HG02623 (cell line): ENCODE data around the gene BIVM.

Experiments
- ATAC-seq: cut with Tn5 transposase; IDR thresholded peaks from one replicate; pipeline ENCODE4 v1.9.1; 2021; ENCODE audit warnings: moderate library complexity; ENCODE audit not compliant: unreplicated experiment

Gene BIVM

GRCh38 chr13:102838982-102839381, 40.1 kb downstream of the BIVM start:
- ATAC-seq: no peak

GRCh38 chr13:102839462-102839861, 40.5 kb downstream of the BIVM start:
- ATAC-seq: no peak

GRCh38 chr13:102845289-102845629, 46.3 kb downstream of the BIVM start:
- ATAC-seq: peak; percentile 15

- peak; percentile 84 for ATAC-seq
These were observed 46.8 kb downstream of the BIVM start, which contains the start of gene ERCC5 for GRCh38 chr13:102845630-102846260. TSS of gene ERCC5 (plus strand) at chr13:102846032. CDS start at chr13:102846267, 235 bp downstream.

- ATAC-seq: peak; percentile 28
These were observed 47.5 kb downstream of the BIVM start for GRCh38 chr13:102846261-102847015.

- ATAC-seq: no peak
These were observed 48.6 kb downstream of the BIVM start for GRCh38 chr13:102847272-102848234.

- no peak for ATAC-seq
These were observed 50.0 kb downstream of the BIVM start for GRCh38 chr13:102848956-102849355.

GRCh38 chr13:102852556-102852955, 53.6 kb downstream of the BIVM start:
- ATAC-seq: no peak

GRCh38 chr13:102854675-102855074, 55.8 kb downstream of the BIVM start:
- ATAC-seq: no peak

GRCh38 chr13:102856557-102856956, 57.6 kb downstream of the BIVM start:
- no peak for ATAC-seq

- ATAC-seq: no peak
These were observed 63.8 kb downstream of the BIVM start for GRCh38 chr13:102862624-102863210.

GRCh38 chr13:102863590-102863989, 64.7 kb downstream of the BIVM start:
- ATAC-seq: no peak

- no peak for ATAC-seq
These were observed 69.5 kb downstream of the BIVM start for GRCh38 chr13:102868366-102868936.

- ATAC-seq: no peak
These were observed 71.2 kb downstream of the BIVM start for GRCh38 chr13:102869948-102870676.

- ATAC-seq: peak; percentile 58
These were observed 71.9 kb downstream of the BIVM start for GRCh38 chr13:102870677-102871415.

GRCh38 chr13:102872131-102872530, 73.2 kb downstream of the BIVM start:
- no peak for ATAC-seq

GRCh38 chr13:102872531-102872930, 73.6 kb downstream of the BIVM start:
- ATAC-seq: no peak

GRCh38 chr13:102873653-102874052, 74.7 kb downstream of the BIVM start:
- peak; percentile 73 for ATAC-seq

- ATAC-seq: no peak
These were observed 76.3 kb downstream of the BIVM start for GRCh38 chr13:102875256-102875655.
